Activated CD4-positive, alpha-beta T cell treated with anti-CD3 and anti-CD28 coated beads for 4 hours (primary cell): ENCODE results near the gene EPM2AIP1.

Experiments used
- DNase-seq, 2 donors: peaks; one replicate each; pipeline ENCODE4 v3.0.0-alpha.2; 2020

EPM2AIP1 gene

DNA sequence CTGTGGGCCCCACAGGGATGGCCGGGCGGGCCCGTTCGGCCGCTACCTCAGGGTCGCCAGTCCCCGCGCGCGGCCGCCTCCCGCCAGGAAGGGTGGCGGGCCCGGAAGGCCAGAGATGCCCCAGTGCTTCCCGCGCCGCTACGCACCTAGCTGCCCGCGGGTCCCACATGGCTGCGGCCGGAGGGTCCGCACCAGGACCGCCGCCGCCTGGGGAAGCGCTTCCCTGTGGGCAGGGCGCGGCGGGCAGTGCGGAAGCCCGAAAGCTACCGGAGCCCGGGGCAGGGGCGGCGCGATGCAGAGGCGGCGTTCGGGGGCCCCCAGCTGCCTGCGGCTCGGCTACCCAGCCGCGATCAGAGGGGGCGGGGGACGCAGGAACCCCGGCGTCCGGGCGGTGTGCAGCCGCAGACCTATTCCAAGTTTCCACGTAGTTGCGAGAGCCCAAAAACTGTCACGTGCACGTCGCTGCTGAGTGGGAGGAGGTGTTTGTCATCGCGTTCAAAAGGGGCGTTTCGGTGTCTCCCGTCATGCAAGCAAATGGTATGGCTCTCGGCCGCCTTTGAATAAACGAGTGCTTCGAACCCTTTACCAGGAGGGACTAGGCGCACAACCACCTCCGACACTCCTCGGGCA, 48.2 kb downstream of the EPM2AIP1 start, which contains the start of gene TRANK1:
Gene TRANK1, minus strand, starts transcription at position 414 of the 630 bp plus-strand sequence. Its CDS starts 245 bp downstream, at position 169.
- peak; percentile 82 to 83 for DNase-seq

DNA sequence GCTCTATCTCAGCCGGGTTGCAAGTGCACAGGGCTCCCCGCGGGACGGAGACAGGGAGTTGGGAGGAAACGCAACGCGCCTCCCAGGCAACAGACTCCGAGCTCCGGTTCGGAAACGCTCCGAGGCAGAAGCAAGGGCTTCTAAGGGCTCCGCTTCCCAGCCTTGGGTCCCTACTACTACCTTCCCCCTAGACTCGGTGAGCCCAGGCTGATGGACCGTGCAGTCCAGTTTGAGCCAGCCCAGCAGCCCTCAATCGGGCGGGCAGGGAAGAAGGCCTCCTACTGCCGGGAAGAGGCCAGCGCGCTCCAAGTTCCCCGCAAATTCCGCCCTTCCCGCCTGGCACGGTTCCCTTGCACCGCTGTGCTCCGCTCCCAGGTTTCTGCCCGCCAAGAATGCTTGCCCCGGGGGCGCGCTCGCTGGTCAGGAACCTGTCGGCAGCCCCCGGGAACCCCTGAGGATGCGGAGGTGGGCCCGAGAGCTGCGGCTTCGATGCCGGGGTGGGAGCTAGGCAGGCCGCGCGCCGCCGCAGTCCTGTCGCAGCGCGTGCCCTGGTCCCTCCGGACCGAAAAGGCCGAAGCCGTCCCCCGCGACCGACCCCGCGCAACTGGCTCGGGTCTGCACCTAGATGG, 48.8 kb downstream of the EPM2AIP1 start:
- DNase-seq: peak; percentile 17

DNA sequence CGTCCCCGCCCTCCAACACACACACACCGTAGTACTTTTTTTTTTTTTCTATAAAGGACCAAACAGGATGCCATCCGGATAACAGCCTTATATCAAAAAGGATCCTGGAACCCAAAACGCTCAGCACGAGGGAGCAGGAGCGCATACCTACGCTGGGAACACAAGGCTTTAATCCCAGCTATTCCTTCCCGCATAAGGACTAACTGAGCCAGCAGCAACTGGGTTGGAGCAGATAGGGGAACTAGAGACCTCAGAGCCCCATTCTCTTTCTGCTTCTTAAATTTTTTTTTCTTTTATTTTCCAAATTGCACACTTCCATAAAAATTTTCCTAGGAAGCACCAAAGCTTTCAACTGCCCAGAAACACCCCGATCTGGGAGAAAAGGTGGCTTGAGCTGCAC, 49.3 kb downstream of the EPM2AIP1 start:
- no peak for DNase-seq

DNA sequence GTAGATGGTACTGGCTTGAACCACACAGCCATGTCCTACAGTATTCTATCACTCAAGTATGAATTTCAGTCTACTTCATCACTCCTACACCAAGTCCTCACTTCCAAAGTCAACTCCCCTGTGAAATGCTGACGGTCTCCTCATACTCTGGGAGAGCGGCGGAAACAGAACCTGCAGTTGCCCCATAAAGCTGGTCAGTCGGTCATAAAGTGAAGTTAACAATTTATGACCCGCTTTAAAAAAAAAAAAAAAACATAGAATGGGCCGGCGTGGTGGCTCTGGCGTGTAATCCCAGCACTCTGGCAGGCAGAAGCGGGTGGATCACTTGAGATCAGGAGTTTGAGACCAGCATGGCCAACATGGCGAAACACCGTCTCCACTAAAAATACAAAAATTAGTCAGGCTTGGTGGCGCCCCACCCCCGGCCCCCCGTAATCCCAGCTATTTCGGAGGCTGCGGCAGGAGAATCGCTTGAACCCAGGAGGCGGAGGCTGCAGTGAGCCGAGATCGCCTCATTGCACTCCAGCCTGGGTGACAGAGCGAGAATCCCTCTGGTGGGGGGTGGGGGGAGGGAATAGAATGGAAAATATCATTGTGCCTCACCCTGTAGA, 50.2 kb downstream of the EPM2AIP1 start:
- no peak for DNase-seq

DNA sequence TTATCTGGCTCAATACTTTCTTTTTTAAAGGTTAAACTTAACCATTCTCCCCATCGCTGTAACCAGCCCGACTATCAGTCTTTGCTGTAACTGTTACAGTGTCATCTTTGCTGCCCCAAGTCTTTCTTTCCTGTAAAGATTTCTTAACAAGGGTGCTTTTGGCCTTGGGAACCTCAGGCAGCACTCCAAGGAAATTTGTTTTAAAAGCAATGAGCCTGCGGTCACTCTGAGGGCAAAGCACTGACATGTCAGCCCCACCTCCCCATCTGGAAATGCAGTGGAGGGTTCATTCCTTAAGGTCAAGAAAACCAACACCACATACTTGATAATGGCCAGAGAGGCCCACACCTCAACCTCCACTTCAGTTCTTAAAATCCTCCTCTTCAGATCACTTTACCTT, 51.3 kb downstream of the EPM2AIP1 start:
- DNase-seq: no peak

DNA sequence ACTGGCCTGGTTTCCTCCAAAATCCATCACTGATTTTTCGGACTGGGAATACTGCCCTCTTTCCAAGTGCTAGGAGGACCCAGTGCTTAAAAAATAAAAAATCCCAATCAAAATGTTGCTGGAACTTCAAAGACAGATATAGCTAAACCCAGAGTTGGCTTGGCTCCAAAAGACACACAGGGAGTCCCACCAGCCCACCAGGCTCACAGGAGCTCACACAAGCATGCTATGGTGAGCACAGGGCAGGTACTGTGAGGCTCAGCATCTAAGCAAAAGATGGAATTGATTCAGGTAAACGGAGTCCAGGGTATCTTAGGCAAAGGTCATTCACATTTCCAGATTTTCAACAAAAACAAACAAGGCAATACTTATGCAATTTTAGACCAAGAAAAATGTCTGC, 51.8 kb downstream of the EPM2AIP1 start:
- no peak for DNase-seq

DNA sequence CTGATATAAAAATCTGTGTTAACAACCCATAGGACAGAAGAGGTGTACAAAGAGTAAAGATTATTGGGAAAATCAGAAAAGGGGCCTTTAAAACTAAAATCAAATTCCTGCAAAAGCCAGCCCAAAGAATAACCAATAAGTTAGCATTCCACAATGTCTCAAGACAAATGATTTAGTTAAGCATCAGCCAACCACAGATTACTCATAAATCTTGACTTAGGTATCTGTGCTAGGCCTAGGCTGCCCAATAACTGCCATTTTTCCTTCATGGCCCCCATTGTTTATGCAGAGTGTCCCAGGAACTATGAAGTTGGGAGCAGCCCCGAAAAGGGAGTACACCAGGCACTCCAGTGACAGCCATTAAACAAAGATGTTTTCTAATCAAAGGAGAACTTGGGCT, 55.4 kb downstream of the EPM2AIP1 start:
- no peak for DNase-seq
